Activated T-helper 17 cell treated with anti-CD3 and anti-CD28 coated beads, Interleukin-2, amount 50 U/mL, for 72 hours (primary cell): ENCODE results near the gene ACSL3. TPM values are rescaled to one million over a fixed set of nuclear protein-coding genes. Genes with fewer than 3 reads are reported as not detected.
A peak's percentile ranks its signal among the peaks of the same experiment; 100 is the strongest.
"Not testable (repeated sequence)": the region's sequence is repeated elsewhere in the genome, so short reads cannot be mapped to it uniquely, and the experiment has no call there.

Source experiments
- ATAC-seq: fragments of 150-1000 bp; cut with Tn5 transposase; replicated peaks from 2 replicates; pipeline ENCODE4 v1.10.0; 2021; ENCODE audit warnings: mild to moderate bottlenecking, moderate library complexity
- H3K27ac Mint-ChIP-seq: one replicate; pipeline ENCODE4 v1.8.0; 2022; ENCODE audit warnings: mixed read lengths
- H3K27me3 Mint-ChIP-seq: one replicate; pipeline ENCODE4 v1.8.0; 2022; ENCODE audit warnings: mixed read lengths
- H3K36me3 Mint-ChIP-seq: one replicate; pipeline ENCODE4 v1.8.0; 2022; ENCODE audit warnings: low read depth, mild to moderate bottlenecking, mixed read lengths
- H3K4me1 Mint-ChIP-seq: one replicate; pipeline ENCODE4 v1.8.0; 2022; ENCODE audit warnings: mixed read lengths
- H3K4me3 Mint-ChIP-seq: one replicate; pipeline ENCODE4 v1.8.0; 2022; ENCODE audit warnings: mild to moderate bottlenecking, mixed read lengths
- H3K9me3 Mint-ChIP-seq: one replicate; pipeline ENCODE4 v1.8.0; 2022; ENCODE audit warnings: mixed read lengths
- total RNA-seq, 2 donors: library from RNA; stranded (reverse); gene quantifications; one replicate each; pipeline ENCODE4 v1.2.3, GENCODE V29; 2022

ACSL3 gene
- total RNA-seq, 2 donors from 2014 or later, result 12.9 to 32.6 TPM

DNA sequence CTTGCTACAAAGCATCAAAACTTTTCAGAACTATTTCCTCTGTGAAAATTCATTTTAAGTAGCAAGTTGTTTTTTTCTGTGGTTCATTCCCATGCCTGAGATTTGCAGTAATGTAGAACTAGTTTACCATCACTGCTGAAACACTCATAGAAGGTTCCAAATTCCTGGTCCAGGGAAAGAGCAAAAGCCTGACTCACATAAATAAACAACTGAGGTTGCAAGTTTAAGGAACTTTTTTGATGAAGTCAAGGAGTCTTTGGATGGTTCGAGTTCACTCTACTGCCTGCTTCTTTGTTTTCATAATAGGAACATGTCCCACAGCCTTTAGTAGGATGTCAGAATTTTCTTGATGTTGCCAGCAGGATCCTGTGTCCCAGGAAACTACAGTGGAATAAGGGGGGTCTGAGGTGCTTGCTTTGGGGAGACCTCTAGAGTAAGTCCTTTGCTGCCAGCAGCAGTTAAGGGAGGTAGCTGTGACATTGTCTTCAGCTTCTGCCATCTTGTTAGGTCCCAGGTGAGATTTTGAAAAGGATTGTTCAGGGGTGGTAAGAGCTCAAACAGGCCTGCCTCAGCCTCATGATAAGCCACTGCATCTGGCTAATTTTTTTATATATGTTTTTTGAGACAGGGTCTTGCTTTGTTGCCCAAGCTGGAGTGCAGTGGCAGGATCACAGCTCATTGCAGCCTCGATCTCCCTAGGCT lies 43.9 kb downstream of the ACSL3 start:
- Mint-ChIP-seq H3K9me3 (no peaks in the 10 kb centered on the region), H3K27ac (no peak overlapping the region), H3K4me1 (peaks cover 22% of the 10 kb centered on the region), H3K4me3 (no peak overlapping the region), H3K36me3 (peaks cover 17% of the 10 kb centered on the region), H3K27me3 (no peaks in the 10 kb centered on the region)
- ATAC-seq, result no peak

DNA sequence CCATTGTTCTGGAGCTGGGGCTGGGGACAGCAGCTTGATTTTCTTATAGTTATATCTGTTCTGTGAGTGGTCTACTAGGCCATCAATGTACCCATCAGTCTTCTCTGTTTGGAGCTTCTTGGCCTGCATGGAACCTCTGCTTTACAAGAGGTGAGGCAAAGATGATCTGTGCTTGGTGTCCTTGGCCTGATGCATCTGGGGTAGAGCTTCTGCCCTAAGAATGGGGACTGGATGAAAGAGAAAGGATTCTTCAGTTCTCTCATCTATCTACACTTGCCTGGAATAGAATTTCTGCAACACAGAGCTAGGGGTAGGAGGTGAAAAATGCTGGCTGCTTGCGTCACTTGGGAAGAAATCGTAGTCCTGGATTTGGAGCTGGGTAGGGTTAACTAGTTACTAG lies 46.2 kb downstream of the ACSL3 start:
- no peak overlapping the region for H3K27ac Mint-ChIP-seq
- H3K36me3 Mint-ChIP-seq, result peaks cover 38% of the 10 kb centered on the region
- H3K9me3 Mint-ChIP-seq, result no peaks in the 10 kb centered on the region
- ATAC-seq, result no peak
- H3K27me3 Mint-ChIP-seq, result no peaks in the 10 kb centered on the region
- H3K4me3 Mint-ChIP-seq, result no peak overlapping the region
- H3K4me1 Mint-ChIP-seq, result peaks cover 11% of the 10 kb centered on the region

DNA sequence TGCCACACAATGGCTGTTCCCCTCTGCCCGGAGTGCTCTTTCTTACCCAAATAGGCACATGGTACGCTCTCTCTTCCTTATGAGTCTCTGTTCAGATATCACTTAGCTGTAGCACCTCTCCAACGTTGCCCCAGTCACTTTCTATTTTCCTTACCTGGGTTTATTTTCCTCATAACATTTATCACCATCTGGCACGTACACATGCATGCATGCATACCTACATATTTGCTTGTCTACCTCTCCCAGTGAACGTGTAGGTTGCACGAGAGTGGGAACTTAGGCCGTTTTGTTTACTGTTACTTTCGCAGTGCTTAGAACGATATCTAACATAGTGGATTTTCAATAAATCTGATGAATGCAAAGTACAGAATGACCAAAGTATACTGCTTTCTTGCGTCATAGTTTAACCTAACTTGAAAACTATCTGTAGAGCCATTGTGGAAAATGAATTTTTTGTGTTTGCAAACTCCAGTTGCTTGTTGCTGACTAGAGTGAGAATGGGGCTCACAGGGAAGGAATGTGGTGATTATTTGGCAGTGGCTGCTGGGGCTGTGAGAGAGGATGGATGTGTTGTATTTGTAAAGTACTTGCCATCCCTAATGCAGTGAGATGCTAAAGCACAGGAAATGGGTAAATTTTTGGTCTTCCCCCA lies 47.1 kb downstream of the ACSL3 start:
- no peak overlapping the region for H3K4me3 Mint-ChIP-seq
- H3K27me3 Mint-ChIP-seq, result no peaks in the 10 kb centered on the region
- no peak for ATAC-seq
- H3K9me3 Mint-ChIP-seq, result no peaks in the 10 kb centered on the region
- no peak overlapping the region for H3K27ac Mint-ChIP-seq
- peaks cover 38% of the 10 kb centered on the region for H3K36me3 Mint-ChIP-seq
- peaks cover 11% of the 10 kb centered on the region for H3K4me1 Mint-ChIP-seq

DNA sequence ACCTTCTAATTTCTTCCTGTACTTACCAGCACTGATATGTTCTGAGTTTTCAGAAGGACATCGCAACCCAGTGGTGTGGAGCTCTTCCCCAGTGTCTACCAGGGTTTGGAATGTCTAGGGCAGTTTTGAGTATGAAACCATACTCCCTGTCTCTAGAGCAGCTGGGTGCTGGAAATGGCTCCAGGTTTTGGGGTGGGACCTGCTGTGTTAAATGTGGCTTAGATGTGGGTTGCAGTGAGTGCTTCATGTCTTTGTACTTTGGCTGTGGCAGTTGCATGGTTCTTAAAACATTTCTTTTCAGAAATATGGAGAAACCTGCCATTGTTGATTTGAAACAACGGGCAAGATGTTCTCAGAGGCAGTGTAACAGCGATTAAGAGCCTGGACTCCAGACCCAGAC lies 48.5 kb downstream of the ACSL3 start:
- no peak for ATAC-seq
- Mint-ChIP-seq H3K36me3 (peaks cover 38% of the 10 kb centered on the region), H3K4me3 (no peak overlapping the region), H3K9me3 (no peaks in the 10 kb centered on the region), H3K27me3 (no peaks in the 10 kb centered on the region), H3K27ac (no peak overlapping the region), H3K4me1 (peaks cover 13% of the 10 kb centered on the region)

DNA sequence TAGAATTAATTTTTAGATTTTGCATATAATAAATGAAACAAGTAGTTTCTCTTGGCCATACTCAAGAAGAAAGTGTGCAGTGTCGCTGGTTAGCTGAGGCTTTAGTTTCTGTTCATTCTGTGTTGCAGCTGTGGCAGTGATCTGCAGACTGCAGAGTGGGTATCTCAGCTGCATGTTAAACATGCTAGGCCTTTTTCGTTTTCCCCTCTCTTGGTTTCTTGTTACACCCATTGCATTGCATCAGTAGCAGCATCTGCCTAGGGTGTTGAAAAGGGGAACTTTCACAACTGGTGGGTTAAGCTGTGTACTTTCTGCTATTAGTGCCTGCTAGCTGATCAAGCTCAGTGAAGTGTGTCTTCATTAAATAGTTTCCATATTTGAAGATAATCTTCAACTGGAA lies 51.3 kb downstream of the ACSL3 start:
- ATAC-seq, result no peak
- no peak overlapping the region for H3K4me3 Mint-ChIP-seq
- no peaks in the 10 kb centered on the region for H3K9me3 Mint-ChIP-seq
- peaks cover 38% of the 10 kb centered on the region for H3K36me3 Mint-ChIP-seq
- no peak overlapping the region for H3K27ac Mint-ChIP-seq
- H3K27me3 Mint-ChIP-seq, result no peaks in the 10 kb centered on the region
- peaks cover 14% of the 10 kb centered on the region for H3K4me1 Mint-ChIP-seq

DNA sequence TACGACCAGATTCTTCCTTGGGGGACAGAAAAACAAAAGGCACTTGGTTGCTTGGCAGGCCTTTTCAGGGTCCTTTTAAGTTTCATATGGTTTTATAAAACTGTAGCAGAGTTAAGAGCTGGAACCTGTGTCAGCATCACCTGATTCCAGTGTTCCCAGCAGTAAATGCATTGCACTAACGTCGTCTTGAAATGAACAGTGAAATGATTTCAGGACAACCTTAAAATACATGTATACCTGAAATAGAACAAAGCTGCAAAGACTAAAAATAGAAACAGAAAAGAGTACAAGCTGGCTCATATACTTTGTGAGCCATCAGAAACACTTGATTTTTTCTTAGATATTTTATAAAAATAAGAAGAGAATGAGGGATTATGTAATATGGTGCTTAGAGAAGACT lies 51.9 kb downstream of the ACSL3 start:
- Mint-ChIP-seq H3K9me3 (no peaks in the 10 kb centered on the region), H3K27ac (no peak overlapping the region), H3K27me3 (no peaks in the 10 kb centered on the region), H3K36me3 (peaks cover 45% of the 10 kb centered on the region), H3K4me3 (no peak overlapping the region), H3K4me1 (peaks cover 12% of the 10 kb centered on the region)
- ATAC-seq, result no peak

GRCh38 chr2:222915092-222915957 lies 54.5 kb downstream of the ACSL3 start:
- H3K36me3 Mint-ChIP-seq, result peaks cover 36% of the 10 kb centered on the region
- peaks cover 3% of the 10 kb centered on the region for H3K4me1 Mint-ChIP-seq
- H3K4me3 Mint-ChIP-seq, result no peak overlapping the region
- H3K27ac Mint-ChIP-seq, result no peak overlapping the region
- no peaks in the 10 kb centered on the region for H3K27me3 Mint-ChIP-seq
- no peak for ATAC-seq
- no peaks in the 10 kb centered on the region for H3K9me3 Mint-ChIP-seq

DNA sequence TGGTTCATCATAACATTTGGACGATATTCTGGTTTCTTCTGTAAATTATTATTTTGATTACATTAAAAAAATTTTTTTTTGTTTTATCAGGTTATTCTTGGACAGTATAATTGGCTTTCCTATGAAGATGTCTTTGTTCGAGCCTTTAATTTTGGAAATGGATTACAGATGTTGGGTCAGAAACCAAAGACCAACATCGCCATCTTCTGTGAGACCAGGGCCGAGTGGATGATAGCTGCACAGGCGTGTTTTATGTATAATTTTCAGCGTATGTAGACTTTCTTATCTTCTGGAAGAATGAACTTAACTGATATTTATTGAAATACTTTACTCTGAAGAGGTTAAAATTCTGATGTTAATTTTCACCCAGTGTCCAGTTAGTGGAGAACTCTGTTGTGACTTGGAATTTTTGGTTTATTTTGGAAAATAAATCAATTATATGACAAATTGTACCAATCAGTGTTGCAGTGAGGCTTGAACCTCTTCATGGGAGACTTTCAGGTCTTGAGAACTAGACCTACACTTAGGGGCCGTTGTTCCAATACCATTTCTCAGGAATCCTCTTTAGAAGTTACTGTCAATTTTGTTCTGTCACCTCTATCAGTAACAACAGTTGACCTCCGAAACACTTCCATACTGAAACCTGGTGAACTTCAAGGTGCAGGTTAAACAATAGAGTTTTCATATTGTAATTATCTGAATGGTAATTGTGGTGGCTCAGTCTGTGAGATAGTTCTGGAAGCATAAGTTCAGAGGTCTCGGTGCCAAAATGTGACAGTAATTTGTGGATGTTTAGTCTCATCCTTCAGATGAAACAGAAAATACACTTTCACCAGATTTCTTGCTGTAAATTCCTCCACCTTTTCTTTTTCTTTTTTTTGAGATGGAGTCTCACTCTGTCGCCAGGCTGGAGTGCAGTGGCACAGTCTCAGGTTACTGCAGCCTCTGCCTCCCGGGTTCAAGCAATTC lies 55.7 kb downstream of the ACSL3 start:
- no peak overlapping the region for H3K4me3 Mint-ChIP-seq
- H3K4me1 Mint-ChIP-seq, result peaks cover 3% of the 10 kb centered on the region
- no peak overlapping the region for H3K27ac Mint-ChIP-seq
- peaks cover 35% of the 10 kb centered on the region for H3K36me3 Mint-ChIP-seq
- ATAC-seq, result no peak
- H3K27me3 Mint-ChIP-seq, result no peaks in the 10 kb centered on the region
- no peaks in the 10 kb centered on the region for H3K9me3 Mint-ChIP-seq

DNA sequence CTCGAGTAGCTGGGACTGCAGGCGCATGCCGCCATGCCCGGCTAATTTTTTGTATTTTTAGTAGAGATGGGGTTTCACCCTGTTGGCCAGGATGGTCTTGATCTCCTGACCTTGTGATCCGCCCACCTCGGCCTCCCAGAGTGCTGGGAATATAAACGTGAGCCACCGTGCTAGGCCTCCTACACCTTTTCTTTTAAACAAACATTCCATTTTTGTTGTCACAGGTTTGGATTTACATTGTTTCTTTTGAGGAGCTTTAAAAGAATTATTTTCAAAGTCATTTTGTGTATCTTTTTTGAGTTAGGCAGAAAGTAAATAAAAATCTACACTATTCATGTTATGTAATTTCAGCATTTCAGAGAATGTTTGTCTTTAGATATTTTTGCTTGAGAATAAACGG lies 56.4 kb downstream of the ACSL3 start:
- H3K27me3 Mint-ChIP-seq, ATAC-seq, H3K27ac Mint-ChIP-seq, H3K4me1 Mint-ChIP-seq, H3K4me3 Mint-ChIP-seq, H3K9me3 Mint-ChIP-seq: not testable (repeated sequence)
- peaks cover 36% of the 10 kb centered on the region for H3K36me3 Mint-ChIP-seq

DNA sequence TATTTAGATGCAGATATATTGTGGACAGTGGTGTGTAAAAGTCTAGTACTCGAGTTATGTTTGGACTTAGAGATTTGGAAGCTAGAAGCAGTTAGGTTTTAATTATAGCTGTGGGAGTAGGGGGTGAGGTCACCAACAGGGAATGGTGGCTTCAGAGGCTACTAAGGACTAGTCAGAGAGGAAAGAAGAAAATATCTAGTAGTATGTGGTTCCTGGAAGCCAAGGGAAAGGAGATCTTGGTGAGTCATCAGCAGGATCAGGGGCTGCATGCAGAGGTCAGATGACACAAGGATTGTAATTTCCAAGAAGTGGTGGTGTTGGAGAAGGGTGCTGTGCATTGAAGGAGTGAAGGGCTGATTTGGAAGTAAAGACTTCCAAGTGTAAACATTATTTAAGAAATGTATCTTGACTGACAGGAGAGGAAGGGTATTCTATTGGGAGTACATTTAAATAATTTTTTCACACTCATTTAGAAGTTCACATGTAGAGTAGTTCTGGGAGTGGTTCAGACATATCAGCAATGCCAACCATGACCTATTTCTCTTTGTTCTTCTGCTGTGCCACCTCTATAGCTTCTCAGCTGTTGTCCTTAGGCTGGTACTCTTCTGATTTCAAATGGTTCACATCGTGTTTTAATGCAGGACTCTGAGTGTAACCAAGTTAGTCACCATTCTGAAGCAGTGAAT lies 59.1 kb downstream of the ACSL3 start:
- Mint-ChIP-seq H3K27ac (peak overlapping the region; percentile 22), H3K36me3 (peaks cover 62% of the 10 kb centered on the region), H3K27me3 (no peaks in the 10 kb centered on the region), H3K4me1 (no peaks in the 10 kb centered on the region), H3K9me3 (no peaks in the 10 kb centered on the region), H3K4me3 (no peak overlapping the region)
- no peak for ATAC-seq

GRCh38 chr2:222920657-222921186 lies 59.9 kb downstream of the ACSL3 start:
- ATAC-seq, result no peak
- Mint-ChIP-seq H3K27ac (no peak overlapping the region), H3K4me3 (no peak overlapping the region), H3K36me3 (peaks cover 68% of the 10 kb centered on the region), H3K9me3 (no peaks in the 10 kb centered on the region), H3K27me3 (no peaks in the 10 kb centered on the region), H3K4me1 (no peaks in the 10 kb centered on the region)

GRCh38 chr2:222922019-222922800 lies 61.4 kb downstream of the ACSL3 start:
- H3K36me3 Mint-ChIP-seq, result peaks cover 72% of the 10 kb centered on the region
- ATAC-seq, result no peak
- H3K27me3 Mint-ChIP-seq, result no peaks in the 10 kb centered on the region
- no peaks in the 10 kb centered on the region for H3K9me3 Mint-ChIP-seq
- H3K4me3 Mint-ChIP-seq, result no peak overlapping the region
- no peak overlapping the region for H3K27ac Mint-ChIP-seq
- no peaks in the 10 kb centered on the region for H3K4me1 Mint-ChIP-seq

DNA sequence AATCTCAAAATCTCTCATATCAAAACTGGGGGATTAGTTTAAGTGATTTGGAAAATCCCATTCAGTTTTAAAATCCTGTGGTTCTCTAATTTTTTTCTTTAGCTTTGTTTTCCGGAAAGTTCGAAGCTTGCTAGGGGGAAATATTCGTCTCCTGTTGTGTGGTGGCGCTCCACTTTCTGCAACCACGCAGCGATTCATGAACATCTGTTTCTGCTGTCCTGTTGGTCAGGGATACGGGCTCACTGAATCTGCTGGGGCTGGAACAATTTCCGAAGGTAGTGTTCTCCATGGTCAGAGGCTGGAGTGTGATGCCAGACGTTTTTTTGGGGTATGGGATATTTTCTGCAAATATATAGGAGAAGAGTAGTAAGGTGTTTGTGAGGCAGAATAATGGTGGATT lies 66.1 kb downstream of the ACSL3 start:
- Mint-ChIP-seq H3K27me3 (no peaks in the 10 kb centered on the region), H3K27ac (no peak overlapping the region), H3K4me1 (no peaks in the 10 kb centered on the region), H3K4me3 (no peak overlapping the region), H3K9me3 (no peaks in the 10 kb centered on the region), H3K36me3 (peaks cover 68% of the 10 kb centered on the region)
- ATAC-seq, result no peak
